Measurements from ENCODE around the gene ZNF326.

ZNF326 gene

DNA sequence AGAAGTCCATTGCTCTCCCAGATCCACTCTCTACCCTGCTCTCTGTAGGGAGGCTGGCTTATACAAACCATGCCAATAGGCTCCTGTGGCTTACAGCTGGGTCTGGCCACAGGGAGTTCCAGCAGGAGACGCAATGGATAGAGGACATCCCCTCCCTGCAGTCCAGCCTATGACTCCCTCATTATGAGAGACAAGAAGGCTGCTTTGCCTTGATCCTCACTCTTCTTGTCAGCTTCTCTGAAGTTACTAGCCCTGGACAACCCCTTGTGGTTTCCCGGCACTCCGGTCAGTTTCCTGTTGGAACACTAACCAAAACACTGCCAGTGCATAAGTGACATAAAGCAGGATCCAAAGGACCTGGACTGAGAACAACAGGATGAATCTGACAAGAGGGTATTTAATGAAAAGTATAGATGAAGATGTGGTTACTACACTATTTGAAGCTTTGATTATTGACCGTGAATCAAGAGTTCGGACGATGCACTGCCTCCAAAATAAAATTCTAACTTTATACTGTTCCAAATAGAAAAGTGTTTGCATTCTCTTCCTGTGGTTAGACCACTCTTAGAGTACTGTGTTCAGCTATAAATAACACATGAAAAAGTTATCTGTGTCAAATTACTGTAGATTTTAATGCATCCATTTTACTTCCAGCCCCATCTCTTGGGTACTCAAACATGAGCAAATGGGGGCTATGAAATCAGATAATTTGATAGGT is 32.7 kb upstream of the ZNF326 start:
- DNase-seq = no peak

DNA sequence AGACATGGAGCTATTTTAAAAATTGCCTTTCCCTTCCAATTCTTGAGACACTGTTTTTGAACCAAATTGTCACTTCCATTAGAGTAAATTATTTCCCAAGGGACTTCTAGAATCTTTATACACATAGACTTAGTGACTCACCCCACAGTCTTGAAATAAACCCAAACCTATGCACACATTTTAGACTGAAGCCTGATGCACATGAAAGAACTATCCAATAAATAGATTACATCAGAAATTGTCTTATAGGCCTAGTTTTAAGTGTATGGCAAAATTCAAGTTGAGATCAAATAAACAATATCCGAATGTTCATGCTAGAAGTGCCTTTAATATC is 32.2 kb upstream of the ZNF326 start:
- Mint-ChIP-seq H3K36me3 (ENCODE audit: low read depth) (peaks cover 9% of the 10 kb centered on the region), H3K4me3 (no peak overlapping the region), H3K27ac (no peak overlapping the region), H3K4me1 (peaks cover 9% of the 10 kb centered on the region), H3K9me3 (peaks cover 30% of the 10 kb centered on the region), H3K27me3 (ENCODE audit: low read depth, poor library complexity) (no peaks in the 10 kb centered on the region)
- DNase-seq = no peak
- TF ChIP-seq, protein P1, sequence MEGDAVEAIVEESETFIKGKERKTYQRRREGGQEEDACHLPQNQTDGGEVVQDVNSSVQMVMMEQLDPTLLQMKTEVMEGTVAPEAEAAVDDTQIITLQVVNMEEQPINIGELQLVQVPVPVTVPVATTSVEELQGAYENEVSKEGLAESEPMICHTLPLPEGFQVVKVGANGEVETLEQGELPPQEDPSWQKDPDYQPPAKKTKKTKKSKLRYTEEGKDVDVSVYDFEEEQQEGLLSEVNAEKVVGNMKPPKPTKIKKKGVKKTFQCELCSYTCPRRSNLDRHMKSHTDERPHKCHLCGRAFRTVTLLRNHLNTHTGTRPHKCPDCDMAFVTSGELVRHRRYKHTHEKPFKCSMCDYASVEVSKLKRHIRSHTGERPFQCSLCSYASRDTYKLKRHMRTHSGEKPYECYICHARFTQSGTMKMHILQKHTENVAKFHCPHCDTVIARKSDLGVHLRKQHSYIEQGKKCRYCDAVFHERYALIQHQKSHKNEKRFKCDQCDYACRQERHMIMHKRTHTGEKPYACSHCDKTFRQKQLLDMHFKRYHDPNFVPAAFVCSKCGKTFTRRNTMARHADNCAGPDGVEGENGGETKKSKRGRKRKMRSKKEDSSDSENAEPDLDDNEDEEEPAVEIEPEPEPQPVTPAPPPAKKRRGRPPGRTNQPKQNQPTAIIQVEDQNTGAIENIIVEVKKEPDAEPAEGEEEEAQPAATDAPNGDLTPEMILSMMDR (IDR thresholded peaks at IDR 0.05) = no peak

More for the DNA sequence above, 32.7 kb upstream of the ZNF326 start:
- H3K4me3 Mint-ChIP-seq = no peak overlapping the region
- peaks cover 13% of the 10 kb centered on the region for H3K4me1 Mint-ChIP-seq
- H3K27me3 Mint-ChIP-seq (ENCODE audit: low read depth, poor library complexity) = no peaks in the 10 kb centered on the region
- H3K27ac Mint-ChIP-seq = no peak overlapping the region
- H3K9me3 Mint-ChIP-seq = peaks cover 30% of the 10 kb centered on the region
- TF ChIP-seq, protein P1 (IDR thresholded peaks at IDR 0.05) = no peak
- H3K36me3 Mint-ChIP-seq (ENCODE audit: low read depth) = peaks cover 9% of the 10 kb centered on the region

DNA sequence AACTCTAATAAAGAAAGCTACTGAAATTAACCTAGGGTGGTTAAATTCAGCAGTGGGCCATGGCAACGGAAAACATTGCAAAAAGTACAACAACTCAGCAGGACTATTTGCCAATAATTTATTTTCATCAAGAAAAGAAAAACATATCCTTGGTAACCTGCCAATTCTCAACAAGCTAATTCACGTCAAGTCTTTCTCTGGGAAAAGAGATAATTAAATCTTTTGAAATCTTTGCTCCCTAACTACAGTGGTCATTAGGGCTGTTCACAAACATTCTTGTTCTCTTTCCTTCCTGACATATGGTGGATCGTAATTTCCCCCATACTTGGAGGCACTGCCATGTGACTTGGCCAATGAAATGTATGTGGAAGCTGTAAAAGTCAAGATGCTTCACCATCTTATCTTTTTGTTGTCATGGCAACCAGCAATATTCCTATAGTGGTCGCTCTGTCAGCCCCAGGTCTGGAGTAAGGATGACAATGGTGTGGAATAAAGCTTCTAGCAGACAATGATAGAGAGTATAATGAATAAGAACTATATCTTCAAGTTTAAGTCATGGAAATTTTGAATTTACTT is 29.6 kb upstream of the ZNF326 start:
- no peak overlapping the region for H3K27ac Mint-ChIP-seq
- H3K27me3 Mint-ChIP-seq (ENCODE audit: low read depth, poor library complexity) = no peaks in the 10 kb centered on the region
- no peaks in the 10 kb centered on the region for H3K4me1 Mint-ChIP-seq
- DNase-seq = no peak
- no peak overlapping the region for H3K4me3 Mint-ChIP-seq
- TF ChIP-seq, protein P1 (IDR thresholded peaks at IDR 0.05) = no peak
- no peaks in the 10 kb centered on the region for H3K36me3 Mint-ChIP-seq (ENCODE audit: low read depth)
- H3K9me3 Mint-ChIP-seq = peaks cover 12% of the 10 kb centered on the region

DNA sequence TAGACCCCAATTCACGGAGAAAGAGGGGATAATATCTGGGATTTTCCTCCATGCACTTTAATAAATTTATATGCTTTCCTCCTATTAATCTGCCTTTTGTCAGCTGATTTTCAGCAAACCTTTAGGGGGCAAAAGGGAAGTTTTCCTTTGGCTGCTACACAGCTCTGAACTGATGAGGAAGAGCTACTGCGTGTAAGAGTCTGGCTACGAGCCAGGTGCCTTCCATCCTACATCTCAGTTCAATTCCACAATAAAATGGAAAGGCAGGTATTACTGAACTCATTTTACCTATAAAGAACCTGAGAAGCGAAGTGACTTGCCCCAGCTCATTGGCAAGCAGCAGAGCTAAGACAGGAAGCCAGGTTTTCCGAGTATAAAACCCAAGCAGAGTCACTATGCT is 28.3 kb upstream of the ZNF326 start:
- H3K4me1 Mint-ChIP-seq = no peaks in the 10 kb centered on the region
- H3K27me3 Mint-ChIP-seq (ENCODE audit: low read depth, poor library complexity) = no peaks in the 10 kb centered on the region
- H3K4me3 Mint-ChIP-seq = no peak overlapping the region
- H3K9me3 Mint-ChIP-seq = peaks cover 9% of the 10 kb centered on the region
- no peak overlapping the region for H3K27ac Mint-ChIP-seq
- no peak for DNase-seq
- H3K36me3 Mint-ChIP-seq (ENCODE audit: low read depth) = no peaks in the 10 kb centered on the region
- TF ChIP-seq, protein P1 (IDR thresholded peaks at IDR 0.05) = no peak

DNA sequence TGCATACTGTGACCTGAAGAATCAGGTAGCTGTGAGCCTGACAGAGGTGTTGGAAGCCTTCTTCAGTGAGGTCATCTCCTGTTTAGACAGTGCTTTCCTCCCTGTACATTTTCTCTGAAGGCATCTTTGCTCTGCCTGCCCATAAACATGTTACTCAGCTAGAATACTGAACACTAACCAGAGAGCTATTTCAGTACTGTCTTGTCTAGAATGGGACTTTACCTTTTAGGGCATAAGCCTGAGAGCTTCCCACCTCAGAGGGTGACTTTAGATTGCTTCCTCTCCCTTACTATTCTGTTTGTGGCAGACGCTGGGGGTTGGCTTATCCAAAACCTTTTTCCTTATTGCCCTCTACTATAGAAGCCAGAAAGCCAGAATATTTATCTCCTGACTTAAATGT is 23.3 kb upstream of the ZNF326 start:
- Mint-ChIP-seq H3K27me3 (ENCODE audit: low read depth, poor library complexity) (peaks cover 6% of the 10 kb centered on the region), H3K9me3 (no peaks in the 10 kb centered on the region), H3K4me1 (peaks cover 20% of the 10 kb centered on the region), H3K36me3 (ENCODE audit: low read depth) (no peaks in the 10 kb centered on the region), H3K27ac (no peak overlapping the region), H3K4me3 (no peak overlapping the region)
- DNase-seq = no peak
- TF ChIP-seq, protein P1 (IDR thresholded peaks at IDR 0.05) = no peak

DNA sequence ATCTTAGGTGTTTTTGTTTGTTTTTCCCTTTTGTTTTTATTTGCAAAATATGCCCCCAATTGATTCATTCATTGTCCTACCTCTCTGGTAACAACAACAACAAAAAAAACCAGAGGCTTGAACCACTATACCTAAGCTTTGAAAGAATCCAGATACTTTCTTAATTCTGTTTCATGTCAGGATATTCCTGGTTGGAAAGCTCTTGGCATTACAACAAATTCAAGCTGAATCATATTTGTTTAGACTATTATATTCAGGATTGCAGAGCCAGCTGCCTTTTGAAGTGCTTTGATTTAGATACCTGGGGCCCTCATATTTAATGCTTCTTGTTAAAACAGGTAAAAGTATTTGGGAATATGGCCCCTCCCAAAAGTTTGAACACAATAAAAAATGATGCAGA is 22.9 kb upstream of the ZNF326 start:
- TF ChIP-seq, protein P1 (IDR thresholded peaks at IDR 0.05) = no peak
- Mint-ChIP-seq H3K27me3 (ENCODE audit: low read depth, poor library complexity) (peaks cover 6% of the 10 kb centered on the region), H3K4me1 (peaks cover 20% of the 10 kb centered on the region), H3K27ac (no peak overlapping the region), H3K4me3 (no peak overlapping the region), H3K9me3 (no peaks in the 10 kb centered on the region), H3K36me3 (ENCODE audit: low read depth) (no peaks in the 10 kb centered on the region)
- DNase-seq = no peak

Measured in nephron progenitor cell (in vitro differentiated cells).